GM23338 (cell line): ENCODE results near the gene RASIP1. TPM values are rescaled to one million over a fixed set of nuclear protein-coding genes. Genes with fewer than 3 reads are reported as not detected.
A peak's percentile ranks its signal among the peaks of the same experiment; 100 is the strongest.

Source experiments
- ATAC-seq: fragments of 200-7000 bp; cut with Tn5 transposase; 3 replicates; pipeline ENCODE4 v1.9.1; 2020
- DNase-seq: peaks from one replicate; pipeline ENCODE4 v3.0.0-alpha.2; 2015; ENCODE audit warnings: low spot score
- H2AFZ ChIP-seq: fragments of 200-600 bp; sonication (generic); 2 replicates; pipeline ENCODE4 v1.8.0; 2016; ENCODE audit warnings: antibody characterized with exemption, mild to moderate bottlenecking, moderate library complexity
- H3F3A ChIP-seq: fragments of 200-600 bp; sonication (generic); replicated peaks from 2 replicates; pipeline ENCODE4 v1.8.0; 2017; ENCODE audit warnings: antibody characterized with exemption, mixed run types, low read depth
- H3K27ac ChIP-seq: fragments of 200-600 bp; sonication (generic); 2 replicates; pipeline ENCODE4 v1.6.1; 2016; ENCODE audit warnings: low read depth
- H3K27me3 ChIP-seq: fragments of 200-600 bp; sonication (generic); 2 replicates; pipeline ENCODE4 v1.8.0; 2016; ENCODE audit warnings: mild to moderate bottlenecking, mixed run types, moderate library complexity; ENCODE audit not compliant: insufficient read depth
- H3K36me3 ChIP-seq: fragments of 200-600 bp; sonication (generic); 2 replicates; pipeline ENCODE4 v1.8.0; 2016; ENCODE audit warnings: mild to moderate bottlenecking; ENCODE audit not compliant: insufficient read depth
- H3K4me1 ChIP-seq: fragments of 200-600 bp; sonication (generic); 2 replicates; pipeline ENCODE4 v1.8.0; 2016; ENCODE audit warnings: mild to moderate bottlenecking, moderate library complexity; ENCODE audit not compliant: insufficient read depth
- H3K4me2 ChIP-seq: fragments of 200-600 bp; sonication (generic); 2 replicates; pipeline ENCODE4 v1.7.1; 2017; ENCODE audit warnings: mixed run types
- H3K4me3 ChIP-seq: fragments of 200-600 bp; sonication (generic); 2 replicates; pipeline ENCODE4 v1.6.1; 2016; ENCODE audit warnings: mixed run types
- H3K79me2 ChIP-seq: fragments of 200-600 bp; sonication (generic); replicated peaks from 2 replicates; pipeline ENCODE4 v1.8.0; 2017; ENCODE audit warnings: mild to moderate bottlenecking; ENCODE audit not compliant: insufficient read depth
- H3K9me2 ChIP-seq: fragments of 200-600 bp; sonication (generic); 2 replicates; pipeline ENCODE4 v1.8.0; 2017; ENCODE audit not compliant: insufficient read depth
- H4K20me1 ChIP-seq: fragments of 200-600 bp; sonication (generic); replicated peaks from 2 replicates; pipeline ENCODE4 v1.8.0; 2017; ENCODE audit warnings: mild to moderate bottlenecking; ENCODE audit not compliant: insufficient read depth
- H3K27ac Mint-ChIP-seq: 2 replicates; pipeline ENCODE4 v1.8.0; 2020; ENCODE audit warnings: inconsistent platforms, mild to moderate bottlenecking, moderate library complexity, mixed read lengths
- H3K27me3 Mint-ChIP-seq: 3 replicates; pipeline ENCODE4 v1.8.0; 2022; ENCODE audit warnings: low read depth, mild to moderate bottlenecking, moderate library complexity, mixed read lengths, inconsistent platforms; ENCODE audit not compliant: insufficient read depth, poor library complexity
- H3K36me3 Mint-ChIP-seq: 3 replicates; pipeline ENCODE4 v1.8.0; 2021; ENCODE audit warnings: low read depth, mild to moderate bottlenecking, inconsistent platforms, moderate library complexity, mixed read lengths
- H3K4me1 Mint-ChIP-seq: 3 replicates; pipeline ENCODE4 v1.8.0; 2020; ENCODE audit warnings: mild to moderate bottlenecking, inconsistent platforms, mixed read lengths
- H3K4me3 Mint-ChIP-seq: 3 replicates; pipeline ENCODE4 v1.8.0; 2021; ENCODE audit warnings: moderate library complexity, mild to moderate bottlenecking, inconsistent platforms, mixed read lengths
- H3K9me3 Mint-ChIP-seq: 3 replicates; pipeline ENCODE4 v1.8.0; 2020; ENCODE audit warnings: moderate library complexity, mild to moderate bottlenecking, inconsistent platforms, mixed read lengths
- CREB1 ChIP-seq: fragments of 250-450 bp; sonication (Bioruptor Pico); IDR thresholded peaks from 2 replicates; pipeline ENCODE4 v1.5.0; 2020; ENCODE audit warnings: low read depth, mild to moderate bottlenecking, moderate library complexity
- EZH2 ChIP-seq: fragments of 200-600 bp; sonication (generic); IDR thresholded peaks from one replicate; pipeline ENCODE4 v1.8.0; 2017; ENCODE audit warnings: antibody characterized with exemption, mild to moderate bottlenecking, low read depth; ENCODE audit not compliant: unreplicated experiment
- JUNB ChIP-seq: IDR thresholded peaks from one replicate; pipeline ENCODE4 v1.6.1; 2016; ENCODE audit warnings: antibody characterized with exemption; ENCODE audit not compliant: unreplicated experiment
- NANOG ChIP-seq: IDR thresholded peaks from 2 replicates; pipeline ENCODE4 v1.6.1; 2016; ENCODE audit warnings: antibody characterized with exemption, borderline replicate concordance
- POLR2AphosphoS5 ChIP-seq: IDR thresholded peaks from 2 replicates; pipeline ENCODE4 v1.6.1; 2016; ENCODE audit warnings: antibody characterized with exemption, low read depth
- STAT1 ChIP-seq: IDR thresholded peaks from one replicate; pipeline ENCODE4 v1.6.1; 2016; ENCODE audit warnings: antibody characterized with exemption; ENCODE audit not compliant: unreplicated experiment
- ZNF462 ChIP-seq: fragments of 250-450 bp; sonication (Bioruptor Pico); IDR thresholded peaks from 2 replicates; pipeline ENCODE4 v1.5.0; 2020; ENCODE audit warnings: mild to moderate bottlenecking, moderate library complexity
- polyA plus RNA-seq: library from polyadenylated mRNA; unstranded; fragments of >200 nt; fragmentation: Nextera tagmentation; extraction: Ambion mirVana; gene quantifications from 2 replicates; pipeline ENCODE4 v1.2.1, GENCODE V29; 2016
- total RNA-seq: library from RNA; depleted of rRNA; stranded (reverse); fragments of >200 nt; shearing (Covaris generic); gene quantifications from 2 replicates; pipeline ENCODE4 v1.2.3, GENCODE V29; 2014

Gene RASIP1
- total and polyA plus RNA-seq, 2 experiments from 2014 or later, result 9.2 to 14.8 TPM

- Mint-ChIP-seq H3K4me1 (peaks cover 2% of the 10 kb centered on the region; the same call in 1 of the 3 replicates), H3K27me3 (peaks cover 5% of the 10 kb centered on the region), H3K27ac (no peak overlapping the region), H3K4me3 (no peak overlapping the region), H3K36me3 (no peaks in the 10 kb centered on the region), H3K9me3 (no peaks in the 10 kb centered on the region; the same call in 2 of the 3 replicates)
- Histone ChIP-seq H3K79me2 (no peaks in the 10 kb centered on the region), H3K4me3 (no peak overlapping the region), H3K4me2 (no peak overlapping the region), H4K20me1 (no peaks in the 10 kb centered on the region), H3F3A (no peaks in the 10 kb centered on the region), H3K27ac (no peak overlapping the region), H3K4me1 (no peaks in the 10 kb centered on the region), H3K27me3 (no peaks in the 10 kb centered on the region), H3K9me2 (no peaks in the 10 kb centered on the region), H3K36me3 (no peaks in the 10 kb centered on the region), H2AFZ (no peak overlapping the region)
- ATAC-seq, result no peak
- DNase-seq, result no peak
- TF ChIP-seq POLR2AphosphoS5 (no peak), NANOG (no peak)
Observed at GRCh38 chr19:48780631-48781391, 40.4 kb upstream of the RASIP1 start.

GRCh38 chr19:48779636-48780035, 39.2 kb upstream of the RASIP1 start:
- Mint-ChIP-seq H3K9me3 (no peaks in the 10 kb centered on the region; the same call in 2 of the 3 replicates), H3K27me3 (peaks cover 6% of the 10 kb centered on the region), H3K27ac (no peak overlapping the region), H3K4me3 (no peak overlapping the region; the same call in 2 of the 3 replicates), H3K4me1 (peaks cover 2% of the 10 kb centered on the region; the same call in 1 of the 3 replicates), H3K36me3 (no peaks in the 10 kb centered on the region)
- Histone ChIP-seq H3K9me2 (no peaks in the 10 kb centered on the region), H3K79me2 (no peaks in the 10 kb centered on the region), H3K27ac (no peak overlapping the region), H3K36me3 (no peaks in the 10 kb centered on the region), H3K4me2 (no peak overlapping the region), H4K20me1 (no peaks in the 10 kb centered on the region), H3K27me3 (no peaks in the 10 kb centered on the region), H2AFZ (no peak overlapping the region), H3K4me3 (no peak overlapping the region), H3F3A (no peaks in the 10 kb centered on the region), H3K4me1 (no peaks in the 10 kb centered on the region)
- ATAC-seq, result peak; percentile 55
- no peak for DNase-seq
- TF ChIP-seq EZH2, result no peak
- no peak for TF ChIP-seq NANOG
- TF ChIP-seq STAT1, result no peak
- TF ChIP-seq JUNB, result no peak
- no peak for TF ChIP-seq POLR2AphosphoS5
- TF ChIP-seq CREB1, result no peak
- TF ChIP-seq ZNF462 (CRISPR knock-in tag), result no peak
